HEK293 (cell line): ENCODE results near the gene WRAP53.

Experiments used
- BCL11A ChIP-seq: fragments of 450-650 bp; formaldehyde crosslinking; IDR thresholded peaks from 2 replicates; pipeline ENCODE4 v1.5.1; 2016; ENCODE audit warnings: low read depth, missing biosample characterization, missing genetic modification characterization
- GLI2 ChIP-seq: fragments of 450-650 bp; formaldehyde crosslinking; IDR thresholded peaks from 2 replicates; pipeline ENCODE4; 2017; ENCODE audit warnings: missing biosample characterization, missing genetic modification characterization, low read depth, borderline replicate concordance
- GLIS1 ChIP-seq: fragments of 450-650 bp; formaldehyde crosslinking; IDR thresholded peaks from 2 replicates; pipeline ENCODE4 v1.5.1; 2016; ENCODE audit warnings: missing biosample characterization, missing genetic modification characterization
- MZF1 ChIP-seq: fragments of 450-650 bp; formaldehyde crosslinking; IDR thresholded peaks from 2 replicates; pipeline ENCODE4 v1.5.1; 2017; ENCODE audit warnings: missing biosample characterization, missing genetic modification characterization, borderline replicate concordance
- ZBTB48 ChIP-seq: fragments of 450-650 bp; formaldehyde crosslinking; IDR thresholded peaks from 2 replicates; pipeline ENCODE4 v1.5.1; 2016; ENCODE audit warnings: missing biosample characterization, missing genetic modification characterization
- ZNF121 ChIP-seq: fragments of 450-650 bp; formaldehyde crosslinking; IDR thresholded peaks from 2 replicates; pipeline ENCODE4 v1.5.1; 2016; ENCODE audit warnings: missing biosample characterization, missing genetic modification characterization
- ZNF175 ChIP-seq: fragments of 450-650 bp; formaldehyde crosslinking; IDR thresholded peaks from 2 replicates; pipeline ENCODE4 v1.5.1; 2016; ENCODE audit warnings: missing biosample characterization, missing genetic modification characterization
- ZNF19 ChIP-seq: fragments of 450-650 bp; formaldehyde crosslinking; IDR thresholded peaks from 2 replicates; pipeline ENCODE4; 2016; ENCODE audit warnings: missing biosample characterization, missing genetic modification characterization, low read depth
- ZNF354C ChIP-seq: fragments of 450-650 bp; formaldehyde crosslinking; IDR thresholded peaks from 2 replicates; pipeline ENCODE4 v1.5.1; 2016; ENCODE audit warnings: missing biosample characterization, missing genetic modification characterization, low read depth, borderline replicate concordance
- ZNF501 ChIP-seq: fragments of 450-650 bp; formaldehyde crosslinking; IDR thresholded peaks from 2 replicates; pipeline ENCODE4 v1.5.1; 2016; ENCODE audit warnings: missing biosample characterization, missing genetic modification characterization
- ZNF514 ChIP-seq: fragments of 450-650 bp; formaldehyde crosslinking; IDR thresholded peaks from 2 replicates; pipeline ENCODE4 v1.5.1; 2016; ENCODE audit warnings: missing biosample characterization, missing genetic modification characterization
- ZNF529 ChIP-seq: fragments of 450-650 bp; formaldehyde crosslinking; IDR thresholded peaks from 2 replicates; pipeline ENCODE4 v1.5.1; 2017; ENCODE audit warnings: missing genetic modification characterization, missing biosample characterization; ENCODE audit not compliant: insufficient replicate concordance
- ZNF561 ChIP-seq: fragments of 450-650 bp; IDR thresholded peaks from 2 replicates; pipeline ENCODE4 v1.5.1; 2018; ENCODE audit warnings: missing biosample characterization, missing genetic modification characterization, borderline replicate concordance
- ZNF585B ChIP-seq: fragments of 450-650 bp; formaldehyde crosslinking; IDR thresholded peaks from 2 replicates; pipeline ENCODE4 v1.5.1; 2016; ENCODE audit warnings: missing biosample characterization, missing genetic modification characterization
- ZNF701 ChIP-seq: fragments of 450-650 bp; formaldehyde crosslinking; IDR thresholded peaks from 2 replicates; pipeline ENCODE4 v1.5.1; 2016; ENCODE audit warnings: missing biosample characterization, missing genetic modification characterization
- ZNF791 ChIP-seq: fragments of 450-650 bp; formaldehyde crosslinking; IDR thresholded peaks from 2 replicates; pipeline ENCODE4 v1.5.1; 2016; ENCODE audit warnings: missing biosample characterization, missing genetic modification characterization
- TF ChIP-seq, protein P1 (sequence below): fragments of 450-650 bp; formaldehyde crosslinking; IDR thresholded peaks from 2 replicates; pipeline ENCODE4; 2016; ENCODE audit warnings: missing biosample characterization, missing genetic modification characterization
- TF ChIP-seq, protein P2 (sequence below): fragments of 450-650 bp; formaldehyde crosslinking; IDR thresholded peaks from 2 replicates; pipeline ENCODE4 v1.5.1; 2017; ENCODE audit warnings: missing biosample characterization, mild to moderate bottlenecking, missing genetic modification characterization, moderate library complexity
- TF ChIP-seq, protein P3 (sequence below): fragments of 450-650 bp; formaldehyde crosslinking; IDR thresholded peaks from 2 replicates; pipeline ENCODE4 v1.5.1; 2016; ENCODE audit warnings: missing biosample characterization, missing genetic modification characterization
- TF ChIP-seq, protein P4 (sequence below): fragments of 450-650 bp; formaldehyde crosslinking; IDR thresholded peaks from 2 replicates; pipeline ENCODE4 v1.5.1; 2016; ENCODE audit warnings: missing biosample characterization, missing genetic modification characterization, low read depth
- TF ChIP-seq, protein P5 (sequence below): sonication (generic); formaldehyde crosslinking; IDR thresholded peaks from 2 replicates; pipeline ENCODE4 v1.8.1; 2022; ENCODE audit warnings: mild to moderate bottlenecking, moderate library complexity, missing genetic modification reagents
- TF ChIP-seq, protein P6 (sequence below): fragments of 450-650 bp; formaldehyde crosslinking; IDR thresholded peaks from 2 replicates; pipeline ENCODE4 v1.5.1; 2017; ENCODE audit warnings: missing biosample characterization, missing genetic modification characterization
- TF ChIP-seq, protein P7 (sequence below): fragments of 450-650 bp; formaldehyde crosslinking; optimal IDR thresholded peaks from 2 replicates; pipeline ENCODE3; 2016; ENCODE audit warnings: missing biosample characterization, mild to moderate bottlenecking, missing genetic modification characterization
- TF ChIP-seq, protein P8 (sequence below): fragments of 450-650 bp; formaldehyde crosslinking; IDR thresholded peaks from 2 replicates; pipeline ENCODE4 v1.5.1; 2016; ENCODE audit warnings: missing biosample characterization, missing genetic modification characterization

The WRAP53 gene

DNA sequence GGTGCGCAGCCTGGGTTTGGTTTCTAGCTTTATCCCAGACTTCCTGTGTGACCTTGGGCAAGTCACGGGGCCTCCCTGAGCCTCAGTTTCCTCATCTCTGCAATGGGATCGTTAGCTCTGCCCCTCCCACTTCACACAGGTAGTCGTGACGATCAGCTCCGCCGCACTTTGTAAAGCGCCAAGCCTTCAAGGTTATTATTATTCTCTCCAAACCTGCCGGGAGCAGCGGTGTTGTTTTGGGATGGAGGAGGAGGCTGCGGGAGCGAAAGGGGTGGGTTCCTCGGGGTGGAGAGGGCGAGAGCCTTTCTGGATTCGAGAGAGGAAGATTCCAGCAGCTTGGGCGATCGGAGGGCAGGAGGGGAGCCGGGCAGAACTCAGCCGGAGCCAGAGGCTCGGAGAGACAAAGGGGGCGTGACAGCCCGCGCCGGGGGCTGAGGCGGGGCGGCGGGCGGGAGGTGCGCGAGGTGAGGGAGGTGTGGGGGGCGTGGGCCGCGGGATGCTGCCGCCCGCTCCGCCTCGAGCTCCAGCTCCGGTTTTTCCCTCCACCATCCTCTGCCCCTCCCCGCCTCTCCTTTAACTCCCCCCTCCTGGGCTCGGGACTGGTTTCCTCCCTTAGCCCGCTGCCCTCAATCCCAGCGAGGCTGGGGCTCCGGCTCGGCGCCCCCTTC, 16.5 kb downstream of the WRAP53 start, which contains the start of gene EFNB3 (continued):
- TF ChIP-seq, protein P1, sequence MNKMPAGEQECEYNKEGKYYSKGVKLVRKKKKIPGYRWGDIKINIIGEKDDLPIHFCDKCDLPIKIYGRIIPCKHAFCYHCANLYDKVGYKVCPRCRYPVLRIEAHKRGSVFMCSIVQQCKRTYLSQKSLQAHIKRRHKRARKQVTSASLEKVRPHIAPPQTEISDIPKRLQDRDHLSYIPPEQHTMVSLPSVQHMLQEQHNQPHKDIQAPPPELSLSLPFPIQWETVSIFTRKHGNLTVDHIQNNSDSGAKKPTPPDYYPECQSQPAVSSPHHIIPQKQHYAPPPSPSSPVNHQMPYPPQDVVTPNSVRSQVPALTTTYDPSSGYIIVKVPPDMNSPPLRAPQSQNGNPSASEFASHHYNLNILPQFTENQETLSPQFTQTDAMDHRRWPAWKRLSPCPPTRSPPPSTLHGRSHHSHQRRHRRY (tag by site-specific recombination): no peak
- TF ChIP-seq GLIS1 (tag by site-specific recombination): peak; percentile 61; the same call in 1 of the 2 replicates
- TF ChIP-seq ZNF121: no peak
- no peak for TF ChIP-seq MZF1 (tag by site-specific recombination)
- no peak for TF ChIP-seq ZNF354C
- TF ChIP-seq, protein P2, sequence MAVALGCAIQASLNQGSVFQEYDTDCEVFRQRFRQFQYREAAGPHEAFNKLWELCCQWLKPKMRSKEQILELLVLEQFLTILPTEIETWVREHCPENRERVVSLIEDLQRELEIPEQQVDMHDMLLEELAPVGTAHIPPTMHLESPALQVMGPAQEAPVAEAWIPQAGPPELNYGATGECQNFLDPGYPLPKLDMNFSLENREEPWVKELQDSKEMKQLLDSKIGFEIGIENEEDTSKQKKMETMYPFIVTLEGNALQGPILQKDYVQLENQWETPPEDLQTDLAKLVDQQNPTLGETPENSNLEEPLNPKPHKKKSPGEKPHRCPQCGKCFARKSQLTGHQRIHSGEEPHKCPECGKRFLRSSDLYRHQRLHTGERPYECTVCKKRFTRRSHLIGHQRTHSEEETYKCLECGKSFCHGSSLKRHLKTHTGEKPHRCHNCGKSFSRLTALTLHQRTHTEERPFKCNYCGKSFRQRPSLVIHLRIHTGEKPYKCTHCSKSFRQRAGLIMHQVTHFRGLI: no peak
- TF ChIP-seq GLI2 (tag by site-specific recombination): no peak
- TF ChIP-seq BCL11A: no peak
- TF ChIP-seq, protein P3, sequence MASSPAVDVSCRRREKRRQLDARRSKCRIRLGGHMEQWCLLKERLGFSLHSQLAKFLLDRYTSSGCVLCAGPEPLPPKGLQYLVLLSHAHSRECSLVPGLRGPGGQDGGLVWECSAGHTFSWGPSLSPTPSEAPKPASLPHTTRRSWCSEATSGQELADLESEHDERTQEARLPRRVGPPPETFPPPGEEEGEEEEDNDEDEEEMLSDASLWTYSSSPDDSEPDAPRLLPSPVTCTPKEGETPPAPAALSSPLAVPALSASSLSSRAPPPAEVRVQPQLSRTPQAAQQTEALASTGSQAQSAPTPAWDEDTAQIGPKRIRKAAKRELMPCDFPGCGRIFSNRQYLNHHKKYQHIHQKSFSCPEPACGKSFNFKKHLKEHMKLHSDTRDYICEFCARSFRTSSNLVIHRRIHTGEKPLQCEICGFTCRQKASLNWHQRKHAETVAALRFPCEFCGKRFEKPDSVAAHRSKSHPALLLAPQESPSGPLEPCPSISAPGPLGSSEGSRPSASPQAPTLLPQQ (tag by site-specific recombination): peak; percentile 87
- no peak for TF ChIP-seq ZNF585B (tag by site-specific recombination)
- TF ChIP-seq ZBTB48 (tag by site-specific recombination): peak; percentile 79
- no peak for TF ChIP-seq ZNF175 (tag by site-specific recombination)
- TF ChIP-seq ZNF561 (tag by site-specific recombination): peak; percentile 88; the same call in 1 of the 2 replicates
- TF ChIP-seq ZNF791: no peak
- TF ChIP-seq ZNF514 (tag by site-specific recombination): no peak
- TF ChIP-seq, protein P4, sequence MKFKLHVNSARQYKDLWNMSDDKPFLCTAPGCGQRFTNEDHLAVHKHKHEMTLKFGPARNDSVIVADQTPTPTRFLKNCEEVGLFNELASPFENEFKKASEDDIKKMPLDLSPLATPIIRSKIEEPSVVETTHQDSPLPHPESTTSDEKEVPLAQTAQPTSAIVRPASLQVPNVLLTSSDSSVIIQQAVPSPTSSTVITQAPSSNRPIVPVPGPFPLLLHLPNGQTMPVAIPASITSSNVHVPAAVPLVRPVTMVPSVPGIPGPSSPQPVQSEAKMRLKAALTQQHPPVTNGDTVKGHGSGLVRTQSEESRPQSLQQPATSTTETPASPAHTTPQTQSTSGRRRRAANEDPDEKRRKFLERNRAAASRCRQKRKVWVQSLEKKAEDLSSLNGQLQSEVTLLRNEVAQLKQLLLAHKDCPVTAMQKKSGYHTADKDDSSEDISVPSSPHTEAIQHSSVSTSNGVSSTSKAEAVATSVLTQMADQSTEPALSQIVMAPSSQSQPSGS (tag by site-specific recombination): no peak
- TF ChIP-seq, protein P5, sequence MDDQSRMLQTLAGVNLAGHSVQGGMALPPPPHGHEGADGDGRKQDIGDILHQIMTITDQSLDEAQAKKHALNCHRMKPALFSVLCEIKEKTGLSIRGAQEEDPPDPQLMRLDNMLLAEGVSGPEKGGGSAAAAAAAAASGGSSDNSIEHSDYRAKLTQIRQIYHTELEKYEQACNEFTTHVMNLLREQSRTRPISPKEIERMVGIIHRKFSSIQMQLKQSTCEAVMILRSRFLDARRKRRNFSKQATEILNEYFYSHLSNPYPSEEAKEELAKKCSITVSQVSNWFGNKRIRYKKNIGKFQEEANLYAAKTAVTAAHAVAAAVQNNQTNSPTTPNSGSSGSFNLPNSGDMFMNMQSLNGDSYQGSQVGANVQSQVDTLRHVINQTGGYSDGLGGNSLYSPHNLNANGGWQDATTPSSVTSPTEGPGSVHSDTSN (CRISPR knock-in tag): 0 out of 2 replicates have a peak, but pooled peaks have one; percentile 56
- no peak for TF ChIP-seq ZNF19 (tag by site-specific recombination)
- TF ChIP-seq, protein P6, sequence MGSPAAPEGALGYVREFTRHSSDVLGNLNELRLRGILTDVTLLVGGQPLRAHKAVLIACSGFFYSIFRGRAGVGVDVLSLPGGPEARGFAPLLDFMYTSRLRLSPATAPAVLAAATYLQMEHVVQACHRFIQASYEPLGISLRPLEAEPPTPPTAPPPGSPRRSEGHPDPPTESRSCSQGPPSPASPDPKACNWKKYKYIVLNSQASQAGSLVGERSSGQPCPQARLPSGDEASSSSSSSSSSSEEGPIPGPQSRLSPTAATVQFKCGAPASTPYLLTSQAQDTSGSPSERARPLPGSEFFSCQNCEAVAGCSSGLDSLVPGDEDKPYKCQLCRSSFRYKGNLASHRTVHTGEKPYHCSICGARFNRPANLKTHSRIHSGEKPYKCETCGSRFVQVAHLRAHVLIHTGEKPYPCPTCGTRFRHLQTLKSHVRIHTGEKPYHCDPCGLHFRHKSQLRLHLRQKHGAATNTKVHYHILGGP: no peak
- no peak for TF ChIP-seq ZNF529 (tag by site-specific recombination)
- TF ChIP-seq, protein P7, sequence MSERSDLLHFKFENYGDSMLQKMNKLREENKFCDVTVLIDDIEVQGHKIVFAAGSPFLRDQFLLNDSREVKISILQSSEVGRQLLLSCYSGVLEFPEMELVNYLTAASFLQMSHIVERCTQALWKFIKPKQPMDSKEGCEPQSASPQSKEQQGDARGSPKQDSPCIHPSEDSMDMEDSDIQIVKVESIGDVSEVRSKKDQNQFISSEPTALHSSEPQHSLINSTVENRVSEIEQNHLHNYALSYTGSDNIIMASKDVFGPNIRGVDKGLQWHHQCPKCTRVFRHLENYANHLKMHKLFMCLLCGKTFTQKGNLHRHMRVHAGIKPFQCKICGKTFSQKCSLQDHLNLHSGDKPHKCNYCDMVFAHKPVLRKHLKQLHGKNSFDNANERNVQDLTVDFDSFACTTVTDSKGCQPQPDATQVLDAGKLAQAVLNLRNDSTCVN (tag by site-specific recombination): peak; percentile 74
- TF ChIP-seq, protein P8, sequence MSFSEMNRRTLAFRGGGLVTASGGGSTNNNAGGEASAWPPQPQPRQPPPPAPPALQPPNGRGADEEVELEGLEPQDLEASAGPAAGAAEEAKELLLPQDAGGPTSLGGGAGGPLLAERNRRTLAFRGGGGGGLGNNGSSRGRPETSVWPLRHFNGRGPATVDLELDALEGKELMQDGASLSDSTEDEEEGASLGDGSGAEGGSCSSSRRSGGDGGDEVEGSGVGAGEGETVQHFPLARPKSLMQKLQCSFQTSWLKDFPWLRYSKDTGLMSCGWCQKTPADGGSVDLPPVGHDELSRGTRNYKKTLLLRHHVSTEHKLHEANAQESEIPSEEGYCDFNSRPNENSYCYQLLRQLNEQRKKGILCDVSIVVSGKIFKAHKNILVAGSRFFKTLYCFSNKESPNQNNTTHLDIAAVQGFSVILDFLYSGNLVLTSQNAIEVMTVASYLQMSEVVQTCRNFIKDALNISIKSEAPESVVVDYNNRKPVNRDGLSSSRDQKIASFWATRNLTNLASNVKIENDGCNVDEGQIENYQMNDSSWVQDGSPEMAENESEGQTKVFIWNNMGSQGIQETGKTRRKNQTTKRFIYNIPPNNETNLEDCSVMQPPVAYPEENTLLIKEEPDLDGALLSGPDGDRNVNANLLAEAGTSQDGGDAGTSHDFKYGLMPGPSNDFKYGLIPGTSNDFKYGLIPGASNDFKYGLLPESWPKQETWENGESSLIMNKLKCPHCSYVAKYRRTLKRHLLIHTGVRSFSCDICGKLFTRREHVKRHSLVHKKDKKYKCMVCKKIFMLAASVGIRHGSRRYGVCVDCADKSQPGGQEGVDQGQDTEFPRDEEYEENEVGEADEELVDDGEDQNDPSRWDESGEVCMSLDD (tag by site-specific recombination): no peak
- TF ChIP-seq ZNF701 (tag by site-specific recombination): no peak
- no peak for TF ChIP-seq ZNF501
